ENCODE results near the gene WASF3. TPM values are rescaled to one million over a fixed set of nuclear protein-coding genes. Genes with fewer than 3 reads are reported as not detected.

Gene WASF3
- total and polyA plus RNA-seq, 4 donors = 0.82 to 4.9 (median 2.3) TPM

- H3K4me1 ChIP-seq (ENCODE audit: control insufficient read depth in 4 of 4, insufficient read depth in 4 of 4, low read length in 3 of 4) = peaks cover 0 to 28% (median 17%) of the 10 kb centered on the region in 4 donors
- H3K9ac ChIP-seq (ENCODE audit: low read depth in 1 of 2, low read length in 2 of 2) = no peak overlapping the region
- no peak for DNase-seq (ENCODE audit: low spot score)
- peaks cover 0 to 3% (median 0%) of the 10 kb centered on the region in 4 donors for H3K9me3 ChIP-seq (ENCODE audit: control insufficient read depth in 4 of 4, low read length in 3 of 4)
- H3K27me3 ChIP-seq (ENCODE audit: control insufficient read depth in 4 of 4, insufficient read depth in 4 of 4, low read length in 3 of 4) = no peaks in the 10 kb centered on the region
- H3K4me3 ChIP-seq (ENCODE audit: low read depth in 1 of 3, low read length in 3 of 3) = no peak overlapping the region
- H3K27ac ChIP-seq (ENCODE audit: low read depth in 1 of 2, low read length in 2 of 2) = no peak overlapping the region
- no peak for TF ChIP-seq NR2F2 (IDR thresholded peaks at IDR 0.05)
- TF ChIP-seq HNF4G (IDR thresholded peaks at IDR 0.05) = no peak
- no peak for TF ChIP-seq YY1 (IDR thresholded peaks at IDR 0.05)
- no peak for TF ChIP-seq CTCF (IDR thresholded peaks at IDR 0.05; ENCODE audit: low read depth, low read length, missing input control)
- TF ChIP-seq TAF1 (conservative IDR thresholded peaks at IDR 0.05) = no peak
- TF ChIP-seq ZBTB33 (IDR thresholded peaks at IDR 0.05) = no peak
- TF ChIP-seq HNF4A (conservative IDR thresholded peaks at IDR 0.05) = no peak
- TF ChIP-seq FOXA2 (IDR thresholded peaks at IDR 0.05) = no peak
- TF ChIP-seq JUND (IDR thresholded peaks at IDR 0.05) = no peak
- TF ChIP-seq REST (IDR thresholded peaks at IDR 0.05) = no peak
- TF ChIP-seq RAD21 (IDR thresholded peaks at IDR 0.05) = no peak
- TF ChIP-seq RXRA (IDR thresholded peaks at IDR 0.05) = no peak
- no peak for TF ChIP-seq SP1 (IDR thresholded peaks at IDR 0.05)
- no peak for TF ChIP-seq GABPA (IDR thresholded peaks at IDR 0.05 in 1 of 2, conservative IDR thresholded peaks at IDR 0.05 in 1 of 2)
- no peak for TF ChIP-seq ATF3 (IDR thresholded peaks at IDR 0.05)
- TF ChIP-seq FOXA1 (IDR thresholded peaks at IDR 0.05) = no peak
- no peak for TF ChIP-seq EGR1 (IDR thresholded peaks at IDR 0.05; ENCODE audit: low read depth in 2 of 2)
- TF ChIP-seq MAX (IDR thresholded peaks at IDR 0.05) = no peak
- H3K36me3 ChIP-seq (ENCODE audit: control insufficient read depth in 4 of 4, insufficient read depth in 3 of 4, low read depth in 1 of 4, low read length in 3 of 4) = no peaks in the 10 kb centered on the region
- 79% methylated on average over 1 of the region's 1 CpG for WGBS
Observed at GRCh38 chr13:26593661-26594060, 36.2 kb downstream of the WASF3 start.
